GM03348 (cell line): ENCODE measurements around the gene GGA1.

Source experiments
- DNase-seq: peaks from one replicate; pipeline ENCODE4 v3.0.0; 2012; ENCODE audit warnings: low spot score

Gene GGA1

GRCh38 chr22:37608477-37609239 lies at the start of gene GGA1:
TSS of gene GGA1 (plus strand) at chr22:37608834. CDS start at chr22:37608861, 27 bp downstream.
- DNase-seq: peak; percentile 99

- DNase-seq: no peak
Observed at GRCh38 chr22:37559521-37559900, 49.1 kb upstream of the GGA1 start.

GRCh38 chr22:37559901-37560607 lies 48.6 kb upstream of the GGA1 start, which contains the start of gene CDC42EP1:
TSS of gene CDC42EP1 (plus strand) at chr22:37560480. CDS start at chr22:37566350, 5,870 bp downstream.
- peak; percentile 92 for DNase-seq

GRCh38 chr22:37560608-37561211 lies 47.9 kb upstream of the GGA1 start:
- DNase-seq: peak; percentile 88

GRCh38 chr22:37561212-37562048 lies 47.2 kb upstream of the GGA1 start:
- peak; percentile 94 for DNase-seq

GRCh38 chr22:37562049-37562875 lies 46.4 kb upstream of the GGA1 start:
- DNase-seq: no peak

GRCh38 chr22:37563153-37564081 lies 45.2 kb upstream of the GGA1 start:
- DNase-seq: peak; percentile 94

GRCh38 chr22:37564111-37564711 lies 44.4 kb upstream of the GGA1 start:
- no peak for DNase-seq

- no peak for DNase-seq
Observed at GRCh38 chr22:37565830-37566229, 42.8 kb upstream of the GGA1 start.

- no peak for DNase-seq
Observed at GRCh38 chr22:37566329-37566837, 42.3 kb upstream of the GGA1 start.

GRCh38 chr22:37566903-37567798 lies 41.5 kb upstream of the GGA1 start:
- DNase-seq: peak; percentile 73

- DNase-seq: no peak
Observed at GRCh38 chr22:37568012-37568411, 40.6 kb upstream of the GGA1 start.

- no peak for DNase-seq
Observed at GRCh38 chr22:37568448-37569008, 40.1 kb upstream of the GGA1 start.

- no peak for DNase-seq
Observed at GRCh38 chr22:37569009-37569920, 39.4 kb upstream of the GGA1 start.

GRCh38 chr22:37569921-37570660 lies 38.5 kb upstream of the GGA1 start:
- DNase-seq: no peak

- no peak for DNase-seq
Observed at GRCh38 chr22:37570661-37570976, 38.0 kb upstream of the GGA1 start.
